SK-N-DZ (cell line): ENCODE data around the gene NCCRP1.
"Not testable (repeated sequence)": the region's sequence is repeated elsewhere in the genome, so short reads cannot be mapped to it uniquely, and the experiment has no call there.

Experiments used
- DNase-seq: peaks from one replicate; pipeline ENCODE4 v3.0.0-alpha.2; 2015; ENCODE audit warnings: low spot score

Gene NCCRP1

GRCh38 chr19:39245166-39245565, 48.4 kb downstream of the NCCRP1 start:
- not testable (repeated sequence) for DNase-seq

- peak; percentile 68 for DNase-seq
Observed at GRCh38 chr19:39246951-39247669, 50.3 kb downstream of the NCCRP1 start.

GRCh38 chr19:39247701-39248664, 51.2 kb downstream of the NCCRP1 start:
- no peak for DNase-seq

GRCh38 chr19:39248806-39249205, 52.0 kb downstream of the NCCRP1 start, which contains the start of gene IFNL4:
Gene IFNL4 (minus strand): TSS chr19:39248856.
- no peak for DNase-seq

GRCh38 chr19:39251081-39251480, 54.3 kb downstream of the NCCRP1 start:
- no peak for DNase-seq
